Tibial nerve (tissue), 4 donors: ENCODE results near the gene ROBO1. TPM values are rescaled to one million over a fixed set of nuclear protein-coding genes. Genes with fewer than 3 reads are reported as not detected.

Experiments
- DNase-seq, 2 donors: peaks; one replicate each; pipeline ENCODE4 v3.0.0-alpha.2; 2019; ENCODE audit warnings: low spot score in 2 of 2
- H3K27ac ChIP-seq, 4 donors: fragments of 200-600 bp; sonication (generic) in 3 of 4; one replicate each; pipeline ENCODE4 v1.5.1; 2017 to 2019; ENCODE audit warnings: mild to moderate bottlenecking in 1 of 4
- H3K27me3 ChIP-seq, 2 donors: fragments of 200-600 bp; sonication (generic) in 1 of 2; one replicate each; pipeline versions ENCODE4 v1.5.1 to v1.6.0; 2017 to 2019
- H3K36me3 ChIP-seq, 3 donors: fragments of 200-600 bp; sonication (generic); one replicate each; pipeline ENCODE4 v1.5.1; 2018 to 2019
- H3K4me1 ChIP-seq, 4 donors: fragments of 200-600 bp; sonication (generic) in 3 of 4; one replicate each; pipeline ENCODE4 v1.5.1; 2017 to 2019
- H3K4me3 ChIP-seq, 4 donors: fragments of 200-600 bp; sonication (generic) in 3 of 4; one replicate each; pipeline ENCODE4 v1.5.1; 2017 to 2019; ENCODE audit warnings: mild to moderate bottlenecking in 1 of 4, moderate library complexity in 1 of 4
- H3K9me3 ChIP-seq, 4 donors: fragments of 200-600 bp; sonication (generic) in 3 of 4; one replicate each; pipeline ENCODE4 v1.5.1; 2017 to 2019
- CTCF ChIP-seq, 5 experiments: fragments of 200-600 bp in 3 of 5; fragments of 450-650 bp in 2 of 5; sonication (generic) in 3 of 5; IDR thresholded peaks; one replicate each; pipeline ENCODE4 v1.5.1; 2016 to 2019; ENCODE audit warnings: antibody characterized with exemption in 5 of 5, mild to moderate bottlenecking in 3 of 5, moderate library complexity in 2 of 5
- EP300 ChIP-seq, 2 donors: sonication (generic); formaldehyde crosslinking; IDR thresholded peaks; one replicate each; pipeline ENCODE4 v1.6.1; 2017; ENCODE audit warnings: antibody characterized with exemption in 2 of 2, mild to moderate bottlenecking in 1 of 2
- POLR2A ChIP-seq, 2 donors: fragments of 450-650 bp; IDR thresholded peaks; one replicate each; pipeline ENCODE4 v1.6.1; 2017; ENCODE audit warnings: antibody characterized with exemption in 2 of 2, mild to moderate bottlenecking in 2 of 2, moderate library complexity in 2 of 2
- WGBS, 2 donors: methylation state at CpG; one replicate each; pipeline ENCODE4 v1.1.5; 2018; 5-methylcytosine and 5-hydroxymethylcytosine counted together
- total RNA-seq, 4 donors: library from RNA; depleted of rRNA; stranded (reverse); fragments of >200 nt; gene quantifications; one replicate each; pipeline ENCODE4 v1.1.0, GENCODE V29; 2016

ROBO1 gene
- total RNA-seq, 4 donors from 2014 or later = 12.6 to 27.8 (median 23.1) TPM

- H3K9me3 ChIP-seq = no peaks in the 10 kb centered on the region
- H3K36me3 ChIP-seq = no peaks in the 10 kb centered on the region
- no peak overlapping the region for H3K4me3 ChIP-seq
- H3K27me3 ChIP-seq = no peaks in the 10 kb centered on the region
- WGBS, 2 donors = 92 to 96% methylated on average over 6 of the region's 6 CpGs
- H3K4me1 ChIP-seq = no peaks in the 10 kb centered on the region
- H3K27ac ChIP-seq = no peak overlapping the region
- TF ChIP-seq EP300 (IDR thresholded peaks at IDR 0.05) = no peak
- TF ChIP-seq CTCF (IDR thresholded peaks at IDR 0.05) = no peak
- no peak for TF ChIP-seq POLR2A (IDR thresholded peaks at IDR 0.05)
- no peak for DNase-seq
Measured at GRCh38 chr3:79040091-79040490, 727.7 kb downstream of the ROBO1 start.

- DNase-seq = no peak
- H3K9me3 ChIP-seq = no peaks in the 10 kb centered on the region
- H3K27me3 ChIP-seq = no peaks in the 10 kb centered on the region
- WGBS, 2 donors = 88% methylated on average over 6 of the region's 6 CpGs
- no peaks in the 10 kb centered on the region for H3K36me3 ChIP-seq
- no peak overlapping the region for H3K27ac ChIP-seq
- no peak overlapping the region for H3K4me3 ChIP-seq
- no peaks in the 10 kb centered on the region for H3K4me1 ChIP-seq
- no peak for TF ChIP-seq CTCF (IDR thresholded peaks at IDR 0.05)
- TF ChIP-seq EP300 (IDR thresholded peaks at IDR 0.05) = no peak
- no peak for TF ChIP-seq POLR2A (IDR thresholded peaks at IDR 0.05)
Measured at GRCh38 chr3:79039192-79039591, 728.6 kb downstream of the ROBO1 start.

GRCh38 chr3:79038636-79039035 is 729.2 kb downstream of the ROBO1 start:
- no peak for DNase-seq
- 89 to 91% methylated on average over 1 of the region's 1 CpG for WGBS, 2 donors
- H3K4me1 ChIP-seq = no peaks in the 10 kb centered on the region
- H3K4me3 ChIP-seq = no peak overlapping the region
- no peak overlapping the region for H3K27ac ChIP-seq
- H3K27me3 ChIP-seq = no peaks in the 10 kb centered on the region
- H3K9me3 ChIP-seq = no peaks in the 10 kb centered on the region
- TF ChIP-seq POLR2A (IDR thresholded peaks at IDR 0.05) = no peak
- no peaks in the 10 kb centered on the region for H3K36me3 ChIP-seq

GRCh38 chr3:79038057-79038456 is 729.7 kb downstream of the ROBO1 start:
- WGBS, 2 donors = 60 to 69% methylated on average over 2 of the region's 2 CpGs
- H3K36me3 ChIP-seq = no peaks in the 10 kb centered on the region
- H3K27ac ChIP-seq = no peak overlapping the region
- no peaks in the 10 kb centered on the region for H3K9me3 ChIP-seq
- H3K4me1 ChIP-seq = no peaks in the 10 kb centered on the region
- H3K27me3 ChIP-seq = no peaks in the 10 kb centered on the region
- no peak for DNase-seq
- TF ChIP-seq EP300 (IDR thresholded peaks at IDR 0.05) (no peak), CTCF (IDR thresholded peaks at IDR 0.05) (no peak), POLR2A (IDR thresholded peaks at IDR 0.05) (no peak)
- no peak overlapping the region for H3K4me3 ChIP-seq

GRCh38 chr3:79032686-79033318 is 735.0 kb downstream of the ROBO1 start:
- Histone ChIP-seq H3K36me3 (no peaks in the 10 kb centered on the region), H3K27me3 (no peaks in the 10 kb centered on the region), H3K4me3 (no peak overlapping the region), H3K4me1 (no peaks in the 10 kb centered on the region), H3K9me3 (no peaks in the 10 kb centered on the region), H3K27ac (no peak overlapping the region)
- DNase-seq = peak in 1 of 2 donors; percentile 68
- TF ChIP-seq POLR2A (IDR thresholded peaks at IDR 0.05) (no peak), EP300 (IDR thresholded peaks at IDR 0.05) (no peak), CTCF (IDR thresholded peaks at IDR 0.05) (peak; percentile 44 to 75 (median 59))

- DNase-seq = no peak
- Histone ChIP-seq H3K4me3 (no peak overlapping the region), H3K27ac (no peak overlapping the region), H3K9me3 (no peaks in the 10 kb centered on the region), H3K36me3 (no peaks in the 10 kb centered on the region), H3K27me3 (no peaks in the 10 kb centered on the region), H3K4me1 (no peaks in the 10 kb centered on the region)
- no peak for TF ChIP-seq CTCF (IDR thresholded peaks at IDR 0.05)
- no peak for TF ChIP-seq POLR2A (IDR thresholded peaks at IDR 0.05)
- TF ChIP-seq EP300 (IDR thresholded peaks at IDR 0.05) = no peak
Measured at GRCh38 chr3:79030157-79030556, 737.6 kb downstream of the ROBO1 start.
